Measurements from ENCODE around the gene EDAR.

GRCh38 chr2:109024477-109024876, 35.5 kb upstream of the EDAR start:
- TF ChIP-seq CTCF (conservative IDR thresholded peaks at IDR 0.05 in 1 of 2, IDR thresholded peaks at IDR 0.05 in 1 of 2; ENCODE audit: low read depth in 1 of 2, low read length in 2 of 2) (no peak), EZH2 (IDR thresholded peaks at IDR 0.05; ENCODE audit: low read length, missing control alignments) (no peak)

Measured in fibroblast of lung (primary cell).